Astrocyte of the spinal cord (primary cell): Measurements from ENCODE around the gene PXT1.

Experiments
- DNase-seq: peaks from one replicate; pipeline ENCODE4 v3.0.0; 2011; ENCODE audit warnings: low read depth, low spot score
- H3K4me3 ChIP-seq: 2 replicates; pipeline ENCODE4 v1.5.1; 2011; ENCODE audit warnings: low read depth, mild to moderate bottlenecking, low read length, moderate library complexity
- CTCF ChIP-seq: IDR thresholded peaks from 2 replicates; pipeline ENCODE4 v1.5.1; 2012; ENCODE audit warnings: low read depth, mild to moderate bottlenecking, low read length, inconsistent platforms
- in situ Hi-C: cut with HindIII; loops from 2 replicates; pipeline ENCODE4 v1.10.0; 2017; ENCODE audit warnings: low sequenced_read_pairs

PXT1 gene

GRCh38 chr6:36445621-36446020 is 3.0 kb upstream of the PXT1 start:
- no peak for DNase-seq
- no peak overlapping the region for H3K4me3 ChIP-seq
- in situ Hi-C loops, result no loop called here
- TF ChIP-seq CTCF, result no peak

GRCh38 chr6:36444470-36444869 is 1.8 kb upstream of the PXT1 start:
- in situ Hi-C loops, result no loop called here
- peak overlapping the region; percentile 84 for H3K4me3 ChIP-seq
- TF ChIP-seq CTCF, result no peak
- peak; percentile 60 for DNase-seq

- TF ChIP-seq CTCF, result peak; percentile 8
- H3K4me3 ChIP-seq, result peak overlapping the region; percentile 84
- DNase-seq, result peak; percentile 38
- in situ Hi-C loops, result no loop called here
Observed at GRCh38 chr6:36443471-36444428, 1.1 kb upstream of the PXT1 start.

- TF ChIP-seq CTCF, result no peak
- no peak for DNase-seq
- in situ Hi-C loops, result no loop called here
Observed at GRCh38 chr6:36442103-36442670, 467 bp downstream of the PXT1 start.

GRCh38 chr6:36441307-36441894 is 1.3 kb downstream of the PXT1 start:
- H3K4me3 ChIP-seq, result no peak overlapping the region
- no peak for TF ChIP-seq CTCF
- in situ Hi-C loops, result no loop called here
- DNase-seq, result peak; percentile 99

More at GRCh38 chr6:36442103-36442670, 467 bp downstream of the PXT1 start:
- H3K4me3 ChIP-seq, result peak overlapping the region; percentile 84

GRCh38 chr6:36436466-36436865 is 6.2 kb downstream of the PXT1 start:
- H3K4me3 ChIP-seq, result no peak overlapping the region
- DNase-seq, result peak; percentile 43
- in situ Hi-C loops, result no loop called here
- TF ChIP-seq CTCF, result no peak
